Stomach smooth muscle (tissue), 2 donors: Measurements from ENCODE around the gene RHOF.
A peak's percentile ranks its signal among the peaks of the same experiment; 100 is the strongest.

Source experiments
- H3K27ac ChIP-seq: one replicate; pipeline ENCODE4 v1.7.0; 2013; ENCODE audit warnings: mild to moderate bottlenecking, low read length, inconsistent platforms
- H3K27me3 ChIP-seq, 2 donors: one replicate each; pipeline ENCODE4 v1.7.0; 2013; ENCODE audit warnings: low read length in 2 of 2; ENCODE audit not compliant: insufficient read depth in 2 of 2, control insufficient read depth in 1 of 2
- H3K36me3 ChIP-seq, 2 donors: one replicate each; pipeline ENCODE4 v1.7.0; 2013; ENCODE audit warnings: low read length in 2 of 2; ENCODE audit not compliant: control insufficient read depth in 2 of 2, insufficient read depth in 2 of 2
- H3K4me1 ChIP-seq: one replicate; pipeline ENCODE4 v1.7.0; 2013; ENCODE audit warnings: low read length; ENCODE audit not compliant: control insufficient read depth, insufficient read depth
- H3K4me3 ChIP-seq, 2 donors: one replicate each; pipeline ENCODE4 v1.7.0; 2013; ENCODE audit warnings: low read length in 2 of 2
- H3K9ac ChIP-seq, 2 donors: one replicate each; pipeline ENCODE4 v1.7.0; 2013; ENCODE audit warnings: low read length in 2 of 2, mild to moderate bottlenecking in 1 of 2
- H3K9me3 ChIP-seq, 2 donors: one replicate each; pipeline ENCODE4 v1.7.0; 2013; ENCODE audit warnings: low read length in 2 of 2; ENCODE audit not compliant: control insufficient read depth in 2 of 2
- donor health status: healthy.
- donor health status: Pancreatic carcinoma.

RHOF gene

GRCh38 chr12:121780429-121780828 lies 13.1 kb downstream of the RHOF start:
- H3K4me1 ChIP-seq, result peaks cover 23% of the 10 kb centered on the region
- no peaks in the 10 kb centered on the region for H3K9me3 ChIP-seq
- no peak overlapping the region for H3K4me3 ChIP-seq
- no peaks in the 10 kb centered on the region for H3K27me3 ChIP-seq
- H3K27ac ChIP-seq, result no peak overlapping the region
- H3K36me3 ChIP-seq, result peaks cover 0 to 8% of the 10 kb centered on the region in 2 donors
- no peak overlapping the region for H3K9ac ChIP-seq

- Histone ChIP-seq H3K9me3 (no peaks in the 10 kb centered on the region), H3K27me3 (no peaks in the 10 kb centered on the region), H3K27ac (no peak overlapping the region), H3K36me3 (peaks cover 0 to 8% of the 10 kb centered on the region in 2 donors), H3K9ac (no peak overlapping the region), H3K4me1 (peaks cover 23% of the 10 kb centered on the region), H3K4me3 (no peak overlapping the region)
Observed at GRCh38 chr12:121779422-121779895, 14.0 kb downstream of the RHOF start.

- H3K9me3 ChIP-seq, result no peaks in the 10 kb centered on the region
- H3K4me3 ChIP-seq, result no peak overlapping the region
- no peak overlapping the region for H3K9ac ChIP-seq
- H3K4me1 ChIP-seq, result peaks cover 23% of the 10 kb centered on the region
- peaks cover 0 to 8% of the 10 kb centered on the region in 2 donors for H3K36me3 ChIP-seq
- H3K27me3 ChIP-seq, result no peaks in the 10 kb centered on the region
- H3K27ac ChIP-seq, result no peak overlapping the region
Observed at GRCh38 chr12:121778567-121779421, 14.7 kb downstream of the RHOF start.

- Histone ChIP-seq H3K9ac (no peak overlapping the region), H3K9me3 (no peaks in the 10 kb centered on the region), H3K4me1 (peaks cover 22% of the 10 kb centered on the region), H3K36me3 (peaks cover 0 to 8% of the 10 kb centered on the region in 2 donors), H3K27ac (no peak overlapping the region), H3K27me3 (no peaks in the 10 kb centered on the region), H3K4me3 (no peak overlapping the region)
Observed at GRCh38 chr12:121776190-121777098, 17.0 kb downstream of the RHOF start.

- Histone ChIP-seq H3K4me3 (no peak overlapping the region), H3K4me1 (peaks cover 16% of the 10 kb centered on the region), H3K27me3 (no peaks in the 10 kb centered on the region), H3K9me3 (no peaks in the 10 kb centered on the region), H3K27ac (no peak overlapping the region), H3K9ac (no peak overlapping the region), H3K36me3 (peaks cover 0 to 8% of the 10 kb centered on the region in 2 donors)
Observed at GRCh38 chr12:121775501-121775900, 18.0 kb downstream of the RHOF start.

GRCh38 chr12:121774968-121775474 lies 18.5 kb downstream of the RHOF start:
- Histone ChIP-seq H3K4me3 (no peak overlapping the region), H3K9ac (no peak overlapping the region), H3K27ac (no peak overlapping the region), H3K27me3 (no peaks in the 10 kb centered on the region), H3K4me1 (peaks cover 19% of the 10 kb centered on the region), H3K9me3 (no peaks in the 10 kb centered on the region), H3K36me3 (peaks cover 0 to 5% of the 10 kb centered on the region in 2 donors)

- peak overlapping the region; percentile 23 to 47 for H3K9ac ChIP-seq
- no peaks in the 10 kb centered on the region for H3K36me3 ChIP-seq
- peak overlapping the region in 1 of 2 donors; percentile 29 for H3K4me3 ChIP-seq
- H3K27ac ChIP-seq, result peak overlapping the region; percentile 37
- peaks cover 23% of the 10 kb centered on the region for H3K4me1 ChIP-seq
- H3K9me3 ChIP-seq, result no peaks in the 10 kb centered on the region
- no peaks in the 10 kb centered on the region for H3K27me3 ChIP-seq
Observed at GRCh38 chr12:121773011-121773777, 20.3 kb downstream of the RHOF start.

- Histone ChIP-seq H3K36me3 (no peaks in the 10 kb centered on the region), H3K9ac (no peak overlapping the region), H3K4me3 (no peak overlapping the region), H3K27me3 (no peaks in the 10 kb centered on the region), H3K9me3 (no peaks in the 10 kb centered on the region), H3K4me1 (peaks cover 38% of the 10 kb centered on the region), H3K27ac (no peak overlapping the region)
Observed at GRCh38 chr12:121770813-121771625, 22.5 kb downstream of the RHOF start.

- Histone ChIP-seq H3K4me3 (no peak overlapping the region), H3K4me1 (peaks cover 44% of the 10 kb centered on the region), H3K27me3 (no peaks in the 10 kb centered on the region), H3K9me3 (no peaks in the 10 kb centered on the region), H3K27ac (no peak overlapping the region), H3K36me3 (no peaks in the 10 kb centered on the region), H3K9ac (no peak overlapping the region)
Observed at GRCh38 chr12:121770388-121770787, 23.1 kb downstream of the RHOF start.
